ENCODE measurements around the gene TIA1.

TIA1 gene

DNA sequence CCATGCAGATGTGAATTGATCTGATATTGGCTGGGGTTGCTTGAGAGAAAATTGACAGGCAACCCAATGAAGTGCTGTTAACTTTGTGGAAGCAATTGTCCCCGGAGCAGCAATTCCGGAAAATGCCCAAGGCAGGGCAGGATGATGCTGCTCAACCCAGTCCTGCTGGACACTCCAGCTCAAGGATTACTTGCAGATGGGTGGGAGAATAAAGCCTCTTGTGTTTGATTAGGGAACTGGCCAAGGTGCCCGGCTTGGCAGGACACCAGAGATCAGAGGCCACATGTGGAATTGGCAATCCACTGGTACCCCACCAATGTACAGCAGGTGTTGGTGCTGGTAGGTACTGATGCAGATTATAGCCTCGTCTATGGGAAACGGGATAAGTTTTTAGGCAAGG lies 45.3 kb downstream of the TIA1 start:
- Histone ChIP-seq H3K79me2 (ENCODE audit: low read length) (no peaks in the 10 kb centered on the region), H3K36me3 (replicated peaks; ENCODE audit: low read depth, low read length) (no peaks in the 10 kb centered on the region), H3K27me3 (ENCODE audit: low read depth, low read length) (no peaks in the 10 kb centered on the region), H3K4me1 (ENCODE audit: low read length) (no peaks in the 10 kb centered on the region), H2AFZ (ENCODE audit: low read depth, low read length) (no peak overlapping the region), H3K4me3 (ENCODE audit: low read length) (no peak overlapping the region), H4K20me1 (ENCODE audit: insufficient read depth, low read length) (no peaks in the 10 kb centered on the region), H3K4me2 (ENCODE audit: low read length) (no peak overlapping the region), H3K9ac (ENCODE audit: low read length) (no peak overlapping the region), H3K27ac (ENCODE audit: low read length) (no peak overlapping the region), H3K9me3 (ENCODE audit: insufficient read depth, low read length) (no peaks in the 10 kb centered on the region)
- TF ChIP-seq, protein P1, sequence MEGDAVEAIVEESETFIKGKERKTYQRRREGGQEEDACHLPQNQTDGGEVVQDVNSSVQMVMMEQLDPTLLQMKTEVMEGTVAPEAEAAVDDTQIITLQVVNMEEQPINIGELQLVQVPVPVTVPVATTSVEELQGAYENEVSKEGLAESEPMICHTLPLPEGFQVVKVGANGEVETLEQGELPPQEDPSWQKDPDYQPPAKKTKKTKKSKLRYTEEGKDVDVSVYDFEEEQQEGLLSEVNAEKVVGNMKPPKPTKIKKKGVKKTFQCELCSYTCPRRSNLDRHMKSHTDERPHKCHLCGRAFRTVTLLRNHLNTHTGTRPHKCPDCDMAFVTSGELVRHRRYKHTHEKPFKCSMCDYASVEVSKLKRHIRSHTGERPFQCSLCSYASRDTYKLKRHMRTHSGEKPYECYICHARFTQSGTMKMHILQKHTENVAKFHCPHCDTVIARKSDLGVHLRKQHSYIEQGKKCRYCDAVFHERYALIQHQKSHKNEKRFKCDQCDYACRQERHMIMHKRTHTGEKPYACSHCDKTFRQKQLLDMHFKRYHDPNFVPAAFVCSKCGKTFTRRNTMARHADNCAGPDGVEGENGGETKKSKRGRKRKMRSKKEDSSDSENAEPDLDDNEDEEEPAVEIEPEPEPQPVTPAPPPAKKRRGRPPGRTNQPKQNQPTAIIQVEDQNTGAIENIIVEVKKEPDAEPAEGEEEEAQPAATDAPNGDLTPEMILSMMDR (IDR thresholded peaks at IDR 0.05; ENCODE audit: low read depth, low read length): no peak
- no peak for TF ChIP-seq EZH2phosphoT487 (IDR thresholded peaks at IDR 0.05; ENCODE audit: low read depth)

DNA sequence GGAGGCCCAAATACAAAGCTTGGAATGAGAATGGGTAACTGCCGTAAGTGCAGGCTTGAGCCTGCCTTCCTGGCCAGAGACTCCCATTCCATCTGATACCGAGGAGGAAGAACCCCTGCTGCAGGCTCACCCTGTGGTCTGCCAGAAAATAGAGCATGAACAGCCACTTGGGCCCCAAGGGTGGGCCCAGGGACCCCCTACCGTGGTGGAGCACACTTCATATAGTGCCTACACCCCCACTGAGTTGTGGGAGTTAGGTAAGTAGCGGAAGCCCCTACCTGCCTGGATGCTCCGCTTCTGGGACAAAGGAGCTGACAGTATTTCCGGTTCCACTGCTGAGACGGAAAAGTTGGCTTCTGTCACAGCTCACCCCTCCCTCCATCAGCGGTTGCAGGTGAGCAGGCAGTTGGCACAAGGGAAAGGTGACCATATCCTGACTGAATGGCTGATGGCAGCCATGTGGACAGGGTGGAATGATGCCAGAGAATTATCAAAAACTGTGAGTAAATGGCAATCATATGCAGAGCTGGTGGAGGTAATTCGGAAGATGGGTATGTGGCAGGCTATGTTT lies 46.1 kb downstream of the TIA1 start:
- no peaks in the 10 kb centered on the region for H4K20me1 ChIP-seq (ENCODE audit: insufficient read depth, low read length)
- no peaks in the 10 kb centered on the region for H3K27me3 ChIP-seq (ENCODE audit: low read depth, low read length)
- H2AFZ ChIP-seq (ENCODE audit: low read depth, low read length): no peak overlapping the region
- H3K4me2 ChIP-seq (ENCODE audit: low read length): no peak overlapping the region
- no peaks in the 10 kb centered on the region for H3K9me3 ChIP-seq (ENCODE audit: insufficient read depth, low read length)
- no peak overlapping the region for H3K27ac ChIP-seq (ENCODE audit: low read length)
- no peak overlapping the region for H3K9ac ChIP-seq (ENCODE audit: low read length)
- no peak for TF ChIP-seq EZH2phosphoT487 (IDR thresholded peaks at IDR 0.05; ENCODE audit: low read depth)
- TF ChIP-seq, protein P1 (IDR thresholded peaks at IDR 0.05; ENCODE audit: low read depth, low read length): no peak
- H3K4me3 ChIP-seq (ENCODE audit: low read length): no peak overlapping the region
- no peaks in the 10 kb centered on the region for H3K36me3 ChIP-seq (replicated peaks; ENCODE audit: low read depth, low read length)
- no peaks in the 10 kb centered on the region for H3K4me1 ChIP-seq (ENCODE audit: low read length)
- H3K79me2 ChIP-seq (ENCODE audit: low read length): no peaks in the 10 kb centered on the region

DNA sequence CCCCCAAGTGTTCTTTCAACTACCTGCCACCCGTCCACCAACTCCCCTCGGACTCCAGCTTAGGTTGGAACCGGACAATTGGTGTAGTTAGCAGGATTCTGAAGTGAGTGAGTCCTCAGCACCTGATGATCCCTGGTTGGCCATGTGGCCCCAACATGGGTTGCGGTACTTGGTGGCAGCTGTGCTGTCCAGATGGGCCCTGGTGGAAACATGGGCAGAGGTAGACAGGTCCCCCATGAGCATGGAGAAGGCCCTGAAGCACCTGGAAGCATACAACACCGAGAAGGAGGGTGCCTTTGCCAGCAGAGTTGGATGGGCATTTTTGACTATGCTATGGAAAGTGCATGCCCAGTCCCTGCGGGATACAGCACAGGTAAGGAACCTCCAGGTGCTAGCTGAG lies 46.6 kb downstream of the TIA1 start:
- Histone ChIP-seq H3K79me2 (ENCODE audit: low read length) (no peaks in the 10 kb centered on the region), H4K20me1 (ENCODE audit: insufficient read depth, low read length) (no peaks in the 10 kb centered on the region), H2AFZ (ENCODE audit: low read depth, low read length) (no peak overlapping the region), H3K4me1 (ENCODE audit: low read length) (no peaks in the 10 kb centered on the region), H3K27ac (ENCODE audit: low read length) (no peak overlapping the region), H3K36me3 (replicated peaks; ENCODE audit: low read depth, low read length) (no peaks in the 10 kb centered on the region), H3K9ac (ENCODE audit: low read length) (no peak overlapping the region), H3K4me2 (ENCODE audit: low read length) (no peak overlapping the region), H3K9me3 (ENCODE audit: insufficient read depth, low read length) (no peaks in the 10 kb centered on the region), H3K27me3 (ENCODE audit: low read depth, low read length) (no peaks in the 10 kb centered on the region), H3K4me3 (ENCODE audit: low read length) (no peak overlapping the region)
- TF ChIP-seq, protein P1 (IDR thresholded peaks at IDR 0.05; ENCODE audit: low read depth, low read length): no peak
- TF ChIP-seq EZH2phosphoT487 (IDR thresholded peaks at IDR 0.05; ENCODE audit: low read depth): no peak

DNA sequence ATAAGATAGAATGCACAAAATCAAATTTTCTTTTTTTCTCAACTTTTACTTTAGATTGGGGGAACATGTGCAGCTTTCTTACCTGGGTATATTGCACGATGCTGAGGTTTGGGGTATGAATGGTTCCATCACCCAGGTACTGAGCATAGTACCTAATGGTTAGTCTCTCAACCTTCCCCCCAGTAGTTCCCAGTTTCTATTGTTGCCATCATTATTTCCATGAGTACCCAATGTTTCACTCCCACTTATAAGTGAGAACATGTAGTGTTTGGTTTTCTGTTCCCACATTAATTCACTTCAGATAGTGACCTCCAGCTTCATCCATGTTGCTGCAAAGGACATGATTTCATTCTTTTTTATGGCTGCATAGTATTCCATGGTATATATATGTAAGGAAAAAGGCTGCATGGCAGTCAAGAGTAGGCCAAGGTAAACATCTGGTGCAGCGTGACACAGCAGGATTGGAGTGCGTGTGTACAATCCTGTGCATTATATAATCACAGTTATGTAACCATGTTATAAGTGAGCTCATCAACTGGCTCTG lies 47.1 kb downstream of the TIA1 start:
- Histone ChIP-seq H3K4me2 (ENCODE audit: low read length) (no peak overlapping the region), H3K4me1 (ENCODE audit: low read length) (no peaks in the 10 kb centered on the region), H3K36me3 (replicated peaks; ENCODE audit: low read depth, low read length) (no peaks in the 10 kb centered on the region), H3K27ac (ENCODE audit: low read length) (no peak overlapping the region), H3K4me3 (ENCODE audit: low read length) (no peak overlapping the region), H3K9me3 (ENCODE audit: insufficient read depth, low read length) (no peaks in the 10 kb centered on the region), H3K9ac (ENCODE audit: low read length) (no peak overlapping the region), H3K27me3 (ENCODE audit: low read depth, low read length) (no peaks in the 10 kb centered on the region), H4K20me1 (ENCODE audit: insufficient read depth, low read length) (no peaks in the 10 kb centered on the region), H2AFZ (ENCODE audit: low read depth, low read length) (no peak overlapping the region), H3K79me2 (ENCODE audit: low read length) (no peaks in the 10 kb centered on the region)
- TF ChIP-seq EZH2phosphoT487 (IDR thresholded peaks at IDR 0.05; ENCODE audit: low read depth): no peak
- TF ChIP-seq, protein P1 (IDR thresholded peaks at IDR 0.05; ENCODE audit: low read depth, low read length): no peak
